Measurements from ENCODE around the gene MMAB.

DNA sequence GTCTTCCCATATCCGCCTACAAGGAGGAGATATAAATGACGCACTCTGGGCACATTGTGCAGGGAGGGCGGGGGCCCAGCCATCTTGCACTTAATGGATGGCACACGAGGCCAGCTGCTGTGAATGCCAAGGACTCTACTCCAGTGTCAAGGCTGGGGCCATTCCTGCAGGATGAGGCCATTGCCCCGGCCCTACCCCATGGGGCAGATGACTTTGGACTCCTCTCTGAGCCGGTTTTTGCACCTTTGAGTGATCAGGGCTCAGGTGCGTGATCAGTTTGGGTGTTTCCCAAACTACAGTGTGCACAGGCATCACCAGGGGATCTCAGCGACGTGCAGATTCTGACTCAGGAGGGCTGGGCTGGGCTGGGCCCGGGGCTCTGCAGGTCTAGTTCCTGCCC is 16.1 kb downstream of the MMAB start:
- TF ChIP-seq, protein P1, sequence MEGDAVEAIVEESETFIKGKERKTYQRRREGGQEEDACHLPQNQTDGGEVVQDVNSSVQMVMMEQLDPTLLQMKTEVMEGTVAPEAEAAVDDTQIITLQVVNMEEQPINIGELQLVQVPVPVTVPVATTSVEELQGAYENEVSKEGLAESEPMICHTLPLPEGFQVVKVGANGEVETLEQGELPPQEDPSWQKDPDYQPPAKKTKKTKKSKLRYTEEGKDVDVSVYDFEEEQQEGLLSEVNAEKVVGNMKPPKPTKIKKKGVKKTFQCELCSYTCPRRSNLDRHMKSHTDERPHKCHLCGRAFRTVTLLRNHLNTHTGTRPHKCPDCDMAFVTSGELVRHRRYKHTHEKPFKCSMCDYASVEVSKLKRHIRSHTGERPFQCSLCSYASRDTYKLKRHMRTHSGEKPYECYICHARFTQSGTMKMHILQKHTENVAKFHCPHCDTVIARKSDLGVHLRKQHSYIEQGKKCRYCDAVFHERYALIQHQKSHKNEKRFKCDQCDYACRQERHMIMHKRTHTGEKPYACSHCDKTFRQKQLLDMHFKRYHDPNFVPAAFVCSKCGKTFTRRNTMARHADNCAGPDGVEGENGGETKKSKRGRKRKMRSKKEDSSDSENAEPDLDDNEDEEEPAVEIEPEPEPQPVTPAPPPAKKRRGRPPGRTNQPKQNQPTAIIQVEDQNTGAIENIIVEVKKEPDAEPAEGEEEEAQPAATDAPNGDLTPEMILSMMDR (IDR thresholded peaks at IDR 0.05), result no peak
- TF ChIP-seq EZH2 (IDR thresholded peaks at IDR 0.05), result no peak
- no peak for TF ChIP-seq EZH2phosphoT487 (IDR thresholded peaks at IDR 0.05)
